Left ventricle myocardium inferior (tissue), 1 donor: ENCODE measurements around the gene PIAS4. TPM values are rescaled to one million over a fixed set of nuclear protein-coding genes. Genes with fewer than 3 reads are reported as not detected.

Experiments
- DNase-seq: peaks from one replicate; pipeline ENCODE4 v3.0.0-alpha.2; 2020
- H3K27ac ChIP-seq: fragments of 200-600 bp; replicated peaks from 2 replicates; pipeline ENCODE4 v1.8.0; 2021
- H3K27me3 ChIP-seq: fragments of 200-600 bp; 2 replicates; pipeline ENCODE4 v1.8.0; 2021; ENCODE audit warnings: low read depth
- H3K36me3 ChIP-seq: fragments of 200-600 bp; 2 replicates; pipeline ENCODE4 v1.8.0; 2021
- H3K4me1 ChIP-seq: fragments of 200-600 bp; 2 replicates; pipeline ENCODE4 v1.8.0; 2021
- H3K4me3 ChIP-seq: fragments of 200-600 bp; 2 replicates; pipeline ENCODE4 v1.8.0; 2021; ENCODE audit warnings: mild to moderate bottlenecking, moderate library complexity
- H3K9me3 ChIP-seq: fragments of 200-600 bp; replicated peaks from 2 replicates; pipeline ENCODE4 v1.8.0; 2021
- CTCF ChIP-seq: fragments of 200-600 bp; IDR thresholded peaks from 2 replicates; pipeline ENCODE4 v1.8.0; 2021; ENCODE audit warnings: antibody characterized with exemption, mild to moderate bottlenecking, borderline replicate concordance
- intact Hi-C: fragments of 100-400 bp; cut with micrococcal nuclease; formaldehyde crosslinking; loops from one replicate; pipeline ENCODE4 v1.11.0; 2022
- total RNA-seq: library from RNA; stranded (reverse); fragmentation: NEBNext Ultra II Directional; extraction: Animal tissue kit (Norgen Biotek cat#: 25700); gene quantifications from one replicate; pipeline ENCODE4 v1.2.1, GENCODE V29; 2021
- donor health status: DM: no; HTN: yes; CAD: no; lungs with severe emphysema.

The PIAS4 gene
- total RNA-seq, 1 donor from 2014 or later: 15.4 TPM

- Histone ChIP-seq H3K9me3 (peaks cover 2% of the 10 kb centered on the region), H3K4me3 (no peak overlapping the region), H3K27ac (no peak overlapping the region), H3K4me1 (peaks cover 21% of the 10 kb centered on the region), H3K36me3 (peaks cover 57% of the 10 kb centered on the region), H3K27me3 (no peaks in the 10 kb centered on the region)
- TF ChIP-seq CTCF: no peak
- intact Hi-C loops: no loop called here
- no peak for DNase-seq
Measured at GRCh38 chr19:4027146-4027545, 19.6 kb downstream of the PIAS4 start.

- Histone ChIP-seq H3K27ac (no peak overlapping the region), H3K4me1 (peaks cover 11% of the 10 kb centered on the region), H3K36me3 (peaks cover 70% of the 10 kb centered on the region), H3K27me3 (no peaks in the 10 kb centered on the region), H3K9me3 (no peaks in the 10 kb centered on the region), H3K4me3 (no peak overlapping the region)
- intact Hi-C loops: no loop called here
- no peak for TF ChIP-seq CTCF
- no peak for DNase-seq
Measured at GRCh38 chr19:4028334-4029246, 21.1 kb downstream of the PIAS4 start.

GRCh38 chr19:4029247-4029614 is 21.7 kb downstream of the PIAS4 start:
- H3K36me3 ChIP-seq: peaks cover 75% of the 10 kb centered on the region

GRCh38 chr19:4030552-4030951 is 23.0 kb downstream of the PIAS4 start:
- no peak for DNase-seq
- no peak overlapping the region for H3K27ac ChIP-seq
- H3K4me1 ChIP-seq: no peaks in the 10 kb centered on the region
- H3K4me3 ChIP-seq: no peak overlapping the region
- H3K36me3 ChIP-seq: peaks cover 76% of the 10 kb centered on the region
- intact Hi-C loops: no loop called here
- TF ChIP-seq CTCF: no peak
- H3K9me3 ChIP-seq: no peaks in the 10 kb centered on the region
- H3K27me3 ChIP-seq: no peaks in the 10 kb centered on the region

More at GRCh38 chr19:4029247-4029614, 21.7 kb downstream of the PIAS4 start:
- Histone ChIP-seq H3K4me3 (no peak overlapping the region), H3K4me1 (peaks cover 4% of the 10 kb centered on the region), H3K9me3 (no peaks in the 10 kb centered on the region), H3K27me3 (no peaks in the 10 kb centered on the region), H3K27ac (no peak overlapping the region)
- DNase-seq: no peak
- intact Hi-C loops: no loop called here
- no peak for TF ChIP-seq CTCF

- no peak overlapping the region for H3K4me3 ChIP-seq
- peaks cover 75% of the 10 kb centered on the region for H3K36me3 ChIP-seq
- no peaks in the 10 kb centered on the region for H3K27me3 ChIP-seq
- no peaks in the 10 kb centered on the region for H3K9me3 ChIP-seq
- DNase-seq: no peak
- no peak overlapping the region for H3K27ac ChIP-seq
- no peak for TF ChIP-seq CTCF
- intact Hi-C loops: no loop called here
- H3K4me1 ChIP-seq: no peaks in the 10 kb centered on the region
Measured at GRCh38 chr19:4030981-4031380, 23.4 kb downstream of the PIAS4 start.
